ENCODE results near the gene IGSF8. TPM values are rescaled to one million over a fixed set of nuclear protein-coding genes. Genes with fewer than 3 reads are reported as not detected.
A peak's percentile ranks its signal among the peaks of the same experiment; 100 is the strongest.

Gene IGSF8
- 28.7 TPM for polyA plus RNA-seq (2013, experiment 1 of 2; ENCODE audit: insufficient read length)
- 24.5 TPM for polyA plus RNA-seq (2013, experiment 2 of 2; ENCODE audit: insufficient read length)

DNA sequence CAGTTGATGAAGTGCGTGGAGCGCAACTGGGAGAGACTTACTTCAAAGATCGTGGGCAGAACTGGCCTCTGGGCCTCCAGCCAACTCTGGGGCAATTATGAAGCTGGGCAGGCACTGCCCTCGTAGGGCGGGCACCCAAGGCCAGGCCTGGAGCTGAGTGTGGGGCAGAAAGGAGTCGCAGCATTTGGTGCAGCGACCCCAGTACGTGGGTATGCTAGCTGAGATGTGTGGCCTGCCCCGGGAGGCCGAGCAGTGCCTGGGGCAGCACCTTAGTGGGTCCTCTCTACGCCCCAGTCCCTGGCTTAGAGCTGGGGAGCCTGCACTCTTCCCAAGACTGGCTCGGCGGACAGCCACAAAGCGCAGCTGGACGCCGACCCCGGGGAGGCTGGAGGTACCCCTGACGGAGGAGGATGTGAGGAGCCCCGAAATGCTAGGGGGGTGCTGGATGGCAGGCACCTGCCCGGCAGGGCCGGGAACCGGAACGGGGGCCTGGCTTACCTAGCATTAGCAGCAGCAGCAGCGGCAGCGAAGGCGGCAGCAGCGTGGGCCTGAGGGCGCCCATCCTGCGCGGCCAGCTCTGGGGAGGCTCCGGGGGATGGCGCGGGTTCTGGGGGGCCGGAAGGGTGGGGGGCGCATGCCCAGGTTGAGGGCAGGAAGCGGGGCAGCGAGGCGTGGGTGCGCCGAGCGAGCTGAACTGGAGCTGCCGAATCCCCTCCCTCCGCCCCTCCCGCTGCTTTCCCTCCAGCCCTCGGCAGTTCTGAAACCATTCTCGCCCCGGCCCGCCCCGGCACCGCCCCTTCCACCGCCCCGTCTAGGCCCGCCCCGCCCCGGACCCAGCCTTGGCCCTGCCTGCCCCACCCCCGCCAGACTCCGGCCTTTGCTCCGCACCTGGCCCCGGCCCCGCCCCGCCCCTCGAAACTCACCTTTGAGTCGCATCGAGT lies at the start of gene IGSF8:
Gene IGSF8 (minus strand): TSS at position 709 of the 941 bp plus-strand sequence. CDS start 147 bp downstream, at position 562.
- DNase-seq: peak; percentile 79

GRCh38 chr1:160148121-160148520 lies 49.7 kb upstream of the IGSF8 start:
- DNase-seq: no peak

DNA sequence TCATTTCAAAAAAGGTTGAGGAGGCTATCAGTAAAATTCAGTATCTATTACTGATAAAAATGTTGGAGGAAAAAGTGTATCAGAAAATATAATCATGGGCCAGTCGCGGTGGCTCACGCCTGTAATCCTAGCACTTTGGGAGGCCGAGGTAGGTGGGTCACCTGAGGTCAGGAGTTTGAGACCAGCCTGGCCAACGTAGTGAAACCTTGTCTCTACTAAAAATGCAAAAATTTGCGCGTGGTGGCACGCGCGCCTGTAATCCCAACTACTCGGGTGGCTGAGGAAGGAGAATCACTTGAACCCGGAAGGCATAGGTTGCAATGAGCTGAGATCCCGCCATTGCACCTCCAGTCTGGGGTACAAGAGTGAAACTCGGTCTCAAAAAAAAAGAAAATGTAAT lies 47.7 kb upstream of the IGSF8 start:
- no peak for DNase-seq

- peak; percentile 30 for DNase-seq
Measured at GRCh38 chr1:160144921-160145320, 46.5 kb upstream of the IGSF8 start.

- no peak for DNase-seq
Measured at GRCh38 chr1:160143695-160144094, 45.3 kb upstream of the IGSF8 start.

DNA sequence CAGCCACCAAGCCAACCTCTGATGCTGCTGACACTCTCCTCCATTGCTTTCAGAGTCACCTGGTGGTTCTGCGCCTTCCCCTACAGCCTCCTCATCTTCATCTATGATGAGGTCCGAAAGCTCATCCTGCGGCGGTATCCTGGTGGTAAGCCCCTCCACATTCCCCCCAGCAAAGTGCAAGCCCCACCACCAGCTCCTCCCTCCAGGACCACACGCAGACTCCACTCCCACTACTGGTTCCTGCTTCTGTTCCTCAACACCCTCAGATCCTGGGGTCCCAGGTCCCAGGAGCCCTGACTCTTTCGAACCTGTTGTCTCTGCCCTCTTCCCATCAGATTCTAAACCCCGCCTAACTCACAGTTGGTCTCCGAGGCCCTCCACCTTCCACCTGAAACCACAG lies 41.4 kb upstream of the IGSF8 start:
- no peak for DNase-seq

DNA sequence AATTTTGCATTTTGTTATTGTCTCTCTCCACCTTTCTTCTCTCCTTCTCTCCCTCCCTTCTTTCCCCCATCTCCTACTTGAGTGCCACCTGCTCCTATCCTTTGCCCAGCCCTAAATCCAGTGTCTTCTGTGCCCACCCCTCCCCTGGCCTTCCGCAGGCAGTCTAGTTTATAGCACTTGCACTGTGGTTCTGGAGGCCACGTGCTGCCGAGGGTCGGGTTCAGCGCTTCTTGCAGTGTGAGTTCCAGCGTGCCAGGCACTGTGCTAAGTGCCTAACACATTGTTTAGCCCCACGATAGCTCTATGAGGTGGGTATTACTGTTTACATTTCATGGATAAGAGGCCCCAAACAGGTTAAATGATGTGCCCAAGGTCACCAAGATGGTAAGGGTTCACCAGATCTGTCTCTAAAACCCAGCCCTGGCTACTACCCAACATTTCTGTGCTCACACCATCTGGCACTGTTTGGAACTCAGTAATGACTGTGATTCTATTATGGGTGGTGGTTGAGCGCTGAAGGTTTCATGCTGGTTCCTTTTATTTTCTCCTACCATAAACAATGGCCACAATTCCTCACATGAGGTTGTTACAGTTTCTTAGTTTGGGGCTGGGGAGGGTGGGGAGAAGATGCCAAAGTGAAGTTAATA lies 38.9 kb upstream of the IGSF8 start:
- no peak for DNase-seq

DNA sequence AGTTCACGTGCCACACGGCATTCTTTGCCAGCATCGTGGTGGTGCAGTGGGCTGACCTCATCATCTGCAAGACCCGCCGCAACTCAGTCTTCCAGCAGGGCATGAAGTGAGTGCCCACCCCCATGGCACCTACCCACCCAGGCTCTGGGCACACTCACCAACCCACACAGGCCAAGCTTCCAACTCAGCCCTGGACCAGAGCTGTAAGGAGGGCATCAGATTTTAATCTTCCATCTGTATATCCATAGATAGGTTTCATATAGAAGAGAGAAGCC lies 38.4 kb upstream of the IGSF8 start:
- no peak for DNase-seq

GRCh38 chr1:160136121-160136925 lies 37.9 kb upstream of the IGSF8 start:
- no peak for DNase-seq

DNA sequence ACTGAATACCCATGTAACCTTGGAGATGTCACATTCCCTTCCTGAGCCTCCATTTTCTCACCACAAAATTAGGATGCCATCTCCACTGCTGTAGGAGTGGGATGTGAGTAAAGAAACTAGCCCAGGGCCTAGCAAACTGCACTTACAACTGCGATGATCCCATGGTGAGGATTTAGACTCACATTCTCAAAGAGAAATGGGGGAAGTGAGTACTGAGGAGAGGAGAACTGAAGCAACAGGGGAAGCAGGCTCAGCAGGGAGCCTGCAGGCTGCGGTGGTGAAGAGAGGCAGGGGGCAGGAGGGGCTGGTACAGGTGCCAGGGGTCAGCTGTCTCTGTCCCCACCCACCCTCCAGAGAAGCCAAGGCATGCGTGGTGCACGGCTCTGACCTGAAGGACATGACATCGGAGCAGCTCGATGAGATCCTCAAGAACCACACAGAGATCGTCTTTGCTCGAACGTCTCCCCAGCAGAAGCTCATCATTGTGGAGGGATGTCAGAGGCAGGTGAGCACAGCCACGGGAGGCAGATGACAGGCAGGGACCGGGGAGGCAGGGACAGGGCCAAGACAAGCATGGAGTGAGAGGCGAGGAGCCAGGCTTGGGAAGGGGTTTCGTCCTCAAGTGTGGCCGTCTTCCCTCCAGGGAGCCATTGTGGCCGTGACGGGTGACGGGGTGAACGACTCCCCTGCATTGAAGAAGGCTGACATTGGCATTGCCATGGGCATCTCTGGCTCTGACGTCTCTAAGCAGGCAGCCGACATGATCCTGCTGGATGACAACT lies 36.6 kb upstream of the IGSF8 start:
- no peak for DNase-seq

DNA sequence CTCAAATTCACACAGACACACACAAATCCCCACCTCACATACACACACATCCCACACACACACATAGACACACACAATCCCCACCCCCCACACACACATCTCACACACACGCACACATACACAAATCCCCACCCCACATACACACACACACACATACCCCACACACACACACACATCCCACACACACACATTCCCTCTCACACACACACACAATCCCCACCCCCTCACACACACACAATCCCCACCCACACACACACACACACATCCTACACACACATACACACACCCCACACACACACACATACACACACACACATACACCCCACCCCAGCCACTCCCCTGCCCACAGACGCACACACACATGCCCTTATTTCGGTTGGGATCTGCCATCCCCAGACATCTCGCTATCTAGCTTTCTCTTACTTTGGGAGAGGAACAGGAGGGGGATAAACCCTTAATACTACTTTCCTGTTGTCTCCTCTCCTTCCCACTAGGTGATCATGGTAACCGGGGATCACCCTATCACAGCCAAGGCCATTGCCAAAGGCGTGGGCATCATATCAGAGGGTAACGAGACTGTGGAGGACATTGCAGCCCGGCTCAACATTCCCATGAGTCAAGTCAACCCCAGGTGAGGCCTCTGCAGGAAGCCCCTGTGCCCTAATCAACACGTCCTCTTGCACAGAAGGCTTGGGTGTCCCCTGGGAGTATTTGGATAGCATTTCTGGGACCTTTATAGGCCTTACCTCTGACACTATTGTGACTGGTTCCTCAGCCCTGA lies 35.8 kb upstream of the IGSF8 start:
- no peak for DNase-seq

DNA sequence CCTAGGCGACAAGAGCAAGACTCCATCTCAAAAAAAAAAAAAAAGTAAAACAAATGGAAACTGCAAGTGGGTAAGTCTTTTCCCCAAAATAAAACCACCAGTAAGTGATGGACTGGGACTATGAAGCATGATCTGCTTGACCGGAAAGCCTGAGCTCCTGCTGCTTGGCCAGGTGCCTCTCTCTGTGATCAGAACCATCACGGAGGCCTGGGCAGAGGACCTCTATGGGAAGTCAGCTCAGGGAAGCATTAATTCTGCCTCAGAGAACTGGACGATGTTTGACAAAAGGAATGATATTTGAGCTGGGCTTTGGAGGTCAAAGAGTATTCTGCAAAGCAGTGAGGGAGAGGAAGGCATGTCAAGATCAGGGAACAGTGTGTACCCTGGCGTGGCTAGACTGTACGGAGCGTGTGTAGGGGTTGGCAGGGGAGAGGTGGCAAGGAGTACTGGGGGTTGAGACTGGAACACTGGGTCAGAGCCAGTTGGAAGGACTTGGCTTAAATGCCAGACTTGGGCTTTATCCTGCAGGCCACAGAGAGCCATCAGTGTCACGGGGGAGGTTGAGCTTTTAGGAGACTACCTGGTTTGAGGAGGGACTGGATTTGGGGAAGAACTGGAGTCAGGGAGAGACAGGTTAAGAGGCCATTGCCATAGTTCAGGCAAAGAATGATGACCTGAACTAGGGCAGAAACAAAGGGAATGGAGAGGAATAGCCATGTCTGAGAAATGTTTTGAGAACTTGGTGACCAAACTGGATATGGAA lies 33.6 kb upstream of the IGSF8 start:
- no peak for DNase-seq

- no peak for DNase-seq
Measured at GRCh38 chr1:160130939-160131338, 32.5 kb upstream of the IGSF8 start.

GRCh38 chr1:160130486-160130885 lies 32.1 kb upstream of the IGSF8 start:
- no peak for DNase-seq

GRCh38 chr1:160129966-160130365 lies 31.5 kb upstream of the IGSF8 start:
- no peak for DNase-seq

GRCh38 chr1:160129558-160129957 lies 31.1 kb upstream of the IGSF8 start:
- no peak for DNase-seq

DNA sequence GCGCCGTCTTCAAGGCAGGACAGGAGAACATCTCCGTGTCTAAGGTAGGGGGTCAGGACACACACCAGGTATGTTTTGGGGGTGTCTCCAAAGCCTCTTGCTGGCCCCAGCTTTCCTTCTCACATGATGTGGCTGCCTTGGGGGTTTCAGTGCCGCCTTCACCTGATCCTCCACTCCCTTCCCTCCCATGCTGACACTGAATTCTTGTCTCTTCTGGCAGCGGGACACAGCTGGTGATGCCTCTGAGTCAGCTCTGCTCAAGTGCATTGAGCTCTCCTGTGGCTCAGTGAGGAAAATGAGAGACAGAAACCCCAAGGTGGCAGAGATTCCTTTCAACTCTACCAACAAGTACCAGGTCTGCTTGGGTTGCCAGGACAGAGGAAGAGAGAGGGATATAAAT lies 30.6 kb upstream of the IGSF8 start:
- DNase-seq: no peak

DNA sequence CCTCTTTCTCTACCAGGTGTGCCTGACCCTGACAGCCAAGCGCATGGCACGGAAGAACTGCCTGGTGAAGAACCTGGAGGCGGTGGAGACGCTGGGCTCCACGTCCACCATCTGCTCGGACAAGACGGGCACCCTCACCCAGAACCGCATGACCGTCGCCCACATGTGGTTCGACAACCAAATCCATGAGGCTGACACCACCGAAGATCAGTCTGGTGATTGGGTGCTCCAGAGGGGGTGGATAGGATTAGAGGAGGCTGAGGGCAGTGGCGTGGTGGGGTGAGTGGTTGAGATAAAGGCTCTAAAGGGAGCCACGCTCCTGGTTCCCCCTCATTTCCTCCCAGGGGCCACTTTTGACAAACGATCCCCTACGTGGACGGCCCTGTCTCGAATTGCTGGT lies 30.2 kb upstream of the IGSF8 start:
- DNase-seq: no peak

GRCh38 chr1:160127865-160128523 lies 29.6 kb upstream of the IGSF8 start:
- peak; percentile 71 for DNase-seq

- no peak for DNase-seq
Measured at GRCh38 chr1:160127381-160127780, 29.0 kb upstream of the IGSF8 start.
